Gastroesophageal sphincter (tissue), 4 donors: ENCODE data around the gene CPNE6. TPM values are rescaled to one million over a fixed set of nuclear protein-coding genes. Genes with fewer than 3 reads are reported as not detected.
A peak's percentile ranks its signal among the peaks of the same experiment; 100 is the strongest.

Source experiments
- ATAC-seq: fragments of 150-250 bp; one replicate; pipeline ENCODE4 v1.9.1; 2016; ENCODE audit warnings: mild to moderate bottlenecking, moderate library complexity
- H3K27ac ChIP-seq, 4 donors: fragments of 200-600 bp; sonication (generic) in 3 of 4; 1 replicate in 3 of 4; 2 replicates in 1 of 4; pipeline ENCODE4 v1.5.1; 2016 to 2019
- H3K27me3 ChIP-seq: fragments of 200-600 bp; sonication (generic); one replicate; pipeline ENCODE4 v1.5.1; 2019
- H3K36me3 ChIP-seq, 2 donors: fragments of 200-600 bp; sonication (generic); one replicate each; pipeline ENCODE4 v1.5.1; 2019; ENCODE audit warnings: control low read depth in 1 of 2
- H3K4me1 ChIP-seq, 3 donors: fragments of 200-600 bp; sonication (generic); 1 replicate in 2 of 3; 2 replicates in 1 of 3; pipeline ENCODE4 v1.5.1; 2016 to 2019; ENCODE audit warnings: control low read depth in 2 of 3
- H3K4me3 ChIP-seq, 2 donors: fragments of 200-600 bp; sonication (generic); one replicate each; pipeline ENCODE4 v1.5.1; 2019; ENCODE audit warnings: mild to moderate bottlenecking in 1 of 2, moderate library complexity in 1 of 2
- H3K9me3 ChIP-seq, 3 donors: fragments of 200-600 bp; sonication (generic); one replicate each; pipeline ENCODE4 v1.5.1; 2017 to 2019; ENCODE audit warnings: control low read depth in 2 of 3
- EP300 ChIP-seq: sonication (generic); formaldehyde crosslinking; IDR thresholded peaks from one replicate; pipeline ENCODE4 v1.6.1; 2017; ENCODE audit warnings: antibody characterized with exemption, mild to moderate bottlenecking
- POLR2A ChIP-seq, 2 donors: fragments of 450-650 bp; IDR thresholded peaks; one replicate each; pipeline ENCODE4 v1.6.1; 2017; ENCODE audit warnings: antibody characterized with exemption in 2 of 2, mild to moderate bottlenecking in 2 of 2, moderate library complexity in 1 of 2
- POLR2AphosphoS5 ChIP-seq: sonication (generic); formaldehyde crosslinking; IDR thresholded peaks from one replicate; pipeline ENCODE4 v1.6.1; 2017; ENCODE audit warnings: antibody characterized with exemption
- WGBS, 2 donors: methylation state at CpG; one replicate each; pipeline ENCODE4 v1.1.5; 2018; ENCODE audit warnings: low coverage in 1 of 2; 5-methylcytosine and 5-hydroxymethylcytosine counted together
- total RNA-seq, 4 donors: library from RNA; depleted of rRNA; stranded (reverse); fragments of >200 nt; gene quantifications; one replicate each; pipeline ENCODE4 v1.1.0, GENCODE V29; 2016
- TF ChIP-seq, protein P1 (sequence below), 4 experiments: fragments of 200-600 bp in 2 of 4; fragments of 450-650 bp in 2 of 4; sonication (generic) in 1 of 4; IDR thresholded peaks; one replicate each; pipeline ENCODE4 v1.5.1; 2017 to 2019; ENCODE audit warnings: antibody characterized with exemption in 4 of 4, mild to moderate bottlenecking in 2 of 4, moderate library complexity in 2 of 4

CPNE6 gene
- total RNA-seq, 4 donors from 2014 or later = 1.5 TPM; not detected in 3

GRCh38 chr14:24079491-24080141 is 8.3 kb downstream of the CPNE6 start:
- 76 to 78% methylated on average over 3 to 5 of the region's 9 CpGs for WGBS, 2 donors
- H3K4me3 ChIP-seq = no peak overlapping the region
- peaks cover 0 to 18% (median 0%) of the 10 kb centered on the region in 3 donors for H3K4me1 ChIP-seq
- ATAC-seq = no peak
- TF ChIP-seq, protein P1, sequence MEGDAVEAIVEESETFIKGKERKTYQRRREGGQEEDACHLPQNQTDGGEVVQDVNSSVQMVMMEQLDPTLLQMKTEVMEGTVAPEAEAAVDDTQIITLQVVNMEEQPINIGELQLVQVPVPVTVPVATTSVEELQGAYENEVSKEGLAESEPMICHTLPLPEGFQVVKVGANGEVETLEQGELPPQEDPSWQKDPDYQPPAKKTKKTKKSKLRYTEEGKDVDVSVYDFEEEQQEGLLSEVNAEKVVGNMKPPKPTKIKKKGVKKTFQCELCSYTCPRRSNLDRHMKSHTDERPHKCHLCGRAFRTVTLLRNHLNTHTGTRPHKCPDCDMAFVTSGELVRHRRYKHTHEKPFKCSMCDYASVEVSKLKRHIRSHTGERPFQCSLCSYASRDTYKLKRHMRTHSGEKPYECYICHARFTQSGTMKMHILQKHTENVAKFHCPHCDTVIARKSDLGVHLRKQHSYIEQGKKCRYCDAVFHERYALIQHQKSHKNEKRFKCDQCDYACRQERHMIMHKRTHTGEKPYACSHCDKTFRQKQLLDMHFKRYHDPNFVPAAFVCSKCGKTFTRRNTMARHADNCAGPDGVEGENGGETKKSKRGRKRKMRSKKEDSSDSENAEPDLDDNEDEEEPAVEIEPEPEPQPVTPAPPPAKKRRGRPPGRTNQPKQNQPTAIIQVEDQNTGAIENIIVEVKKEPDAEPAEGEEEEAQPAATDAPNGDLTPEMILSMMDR (IDR thresholded peaks at IDR 0.05) = no peak
- TF ChIP-seq EP300 = no peak
- no peak for TF ChIP-seq POLR2AphosphoS5
- TF ChIP-seq POLR2A (IDR thresholded peaks at IDR 0.05) = no peak
- no peaks in the 10 kb centered on the region for H3K9me3 ChIP-seq
- no peak overlapping the region for H3K27ac ChIP-seq
- no peaks in the 10 kb centered on the region for H3K36me3 ChIP-seq
- H3K27me3 ChIP-seq = peaks cover 12% of the 10 kb centered on the region

GRCh38 chr14:24080142-24080530 is 8.8 kb downstream of the CPNE6 start:
- Histone ChIP-seq H3K36me3 (no peaks in the 10 kb centered on the region), H3K9me3 (no peaks in the 10 kb centered on the region), H3K27ac (no peak overlapping the region), H3K4me3 (no peak overlapping the region), H3K27me3 (peaks cover 9% of the 10 kb centered on the region), H3K4me1 (peaks cover 0 to 18% (median 0%) of the 10 kb centered on the region in 3 donors)
- no peak for ATAC-seq
- 78% methylated on average over 3 of the region's 6 CpGs; no CpG with 5 or more reads in 1 of the 2 donors for WGBS, 2 donors
- TF ChIP-seq EP300 = no peak
- TF ChIP-seq POLR2A (IDR thresholded peaks at IDR 0.05) = no peak

GRCh38 chr14:24080888-24081738 is 9.8 kb downstream of the CPNE6 start:
- TF ChIP-seq, protein P1 (IDR thresholded peaks at IDR 0.05) = no peak
- TF ChIP-seq POLR2A (IDR thresholded peaks at IDR 0.05) (no peak), EP300 (no peak), POLR2AphosphoS5 (no peak)
- H3K4me3 ChIP-seq = peak overlapping the region; percentile 30 to 67
- no peaks in the 10 kb centered on the region for H3K9me3 ChIP-seq
- H3K27ac ChIP-seq = peak overlapping the region in 3 of 4 donors; percentile 45 to 69 (median 65)
- WGBS, 2 donors = 0% methylated on average over 2 of the region's 74 CpGs; no CpG with 5 or more reads in 1 of the 2 donors
- H3K36me3 ChIP-seq = no peaks in the 10 kb centered on the region
- peaks cover 0 to 18% (median 0%) of the 10 kb centered on the region in 3 donors for H3K4me1 ChIP-seq
- no peaks in the 10 kb centered on the region for H3K27me3 ChIP-seq
- ATAC-seq = peak; percentile 77

DNA sequence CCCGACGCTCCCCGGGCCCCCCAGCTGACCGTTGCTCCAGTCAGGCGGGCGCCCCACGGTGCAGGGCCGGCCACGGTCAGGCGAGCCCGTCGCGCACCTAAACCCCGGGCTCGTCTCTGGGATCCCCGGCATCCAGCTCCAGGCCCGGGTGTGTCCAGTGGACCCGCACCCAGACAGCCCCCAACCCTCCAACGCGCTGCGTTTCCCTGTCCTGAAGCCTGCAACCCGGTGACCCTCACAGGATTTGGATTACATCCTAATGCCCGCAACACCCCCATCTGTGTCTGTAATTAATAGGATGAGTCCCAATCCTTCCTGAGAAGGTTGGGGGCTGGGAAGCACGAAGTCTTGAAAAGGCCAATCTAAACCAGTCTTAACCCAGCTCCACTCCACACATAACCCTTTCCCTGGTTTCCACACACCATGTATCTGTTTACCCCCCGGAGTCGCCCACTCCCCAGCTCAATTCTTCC is 10.4 kb downstream of the CPNE6 start:
- no peak for ATAC-seq
- H3K4me3 ChIP-seq = peak overlapping the region; percentile 30 to 67
- H3K36me3 ChIP-seq = no peaks in the 10 kb centered on the region
- H3K4me1 ChIP-seq = peaks cover 0 to 18% (median 0%) of the 10 kb centered on the region in 3 donors
- 79 to 82% methylated on average over 4 to 5 of the region's 26 CpGs for WGBS, 2 donors
- H3K9me3 ChIP-seq = no peaks in the 10 kb centered on the region
- no peaks in the 10 kb centered on the region for H3K27me3 ChIP-seq
- TF ChIP-seq, protein P1 (IDR thresholded peaks at IDR 0.05) = no peak
- TF ChIP-seq EP300 (no peak), POLR2A (IDR thresholded peaks at IDR 0.05) (no peak), POLR2AphosphoS5 (no peak)
- peak overlapping the region in 2 of 4 donors; percentile 65 to 69 for H3K27ac ChIP-seq

DNA sequence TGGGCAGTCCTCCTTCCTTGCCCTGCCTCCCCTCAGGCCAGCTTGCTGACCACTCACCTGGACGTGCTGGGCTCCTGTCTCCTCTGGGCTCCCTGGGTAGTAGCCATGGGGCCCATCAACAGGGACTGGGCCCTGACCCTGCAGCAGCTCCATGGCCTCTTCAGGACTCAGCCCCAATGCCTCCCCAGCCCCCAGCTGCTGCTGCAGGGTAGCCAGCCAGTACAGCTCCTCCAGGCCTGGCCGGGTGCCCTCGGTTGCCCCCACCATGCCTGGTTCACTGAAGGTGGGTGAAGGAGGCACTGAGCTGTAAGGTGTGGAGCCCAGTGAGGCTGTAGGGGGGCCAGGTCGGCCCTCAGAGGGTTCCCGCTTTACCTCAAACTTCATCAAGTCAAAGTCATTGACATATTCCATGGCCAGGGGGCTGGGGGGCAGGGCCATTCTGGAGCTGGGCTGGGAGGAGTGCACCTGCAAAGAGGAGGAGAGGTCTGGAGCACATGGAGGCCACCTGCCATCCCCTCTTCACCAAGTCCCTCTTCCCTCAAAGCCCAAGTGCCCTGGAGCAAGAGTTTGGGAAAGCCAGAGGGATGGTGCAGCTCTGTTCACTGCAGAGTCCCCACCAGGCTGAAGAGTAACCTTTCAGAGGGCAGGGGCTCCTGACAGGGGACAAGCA is 11.2 kb downstream of the CPNE6 start:
- Histone ChIP-seq H3K27ac (no peak overlapping the region), H3K27me3 (no peaks in the 10 kb centered on the region), H3K36me3 (no peaks in the 10 kb centered on the region), H3K9me3 (no peaks in the 10 kb centered on the region), H3K4me1 (peaks cover 0 to 18% (median 0%) of the 10 kb centered on the region in 3 donors), H3K4me3 (no peak overlapping the region)
- TF ChIP-seq POLR2A (IDR thresholded peaks at IDR 0.05) = no peak
- no peak for ATAC-seq
- WGBS, 2 donors = 67% methylated on average over 1 of the region's 5 CpGs; no CpG with 5 or more reads in 1 of the 2 donors
